GM12878 (cell line): ENCODE results near the gene GCH1. TPM values are rescaled to one million over a fixed set of nuclear protein-coding genes. Genes with fewer than 3 reads are reported as not detected.
"Not testable (repeated sequence)": the region's sequence is repeated elsewhere in the genome, so short reads cannot be mapped to it uniquely, and the experiment has no call there.

Experiments
- ATAC-seq: fragments of 200-7000 bp; cut with Tn5 transposase; 3 replicates; pipeline ENCODE4 v1.9.1; 2020; ENCODE audit warnings: mild to moderate bottlenecking, moderate library complexity
- BruUV-seq: library from RNA; stranded (reverse); fragments of 400-500 nt; replicated peaks from 2 replicates; lab custom pipeline; 2021; lab: Mats Ljungman, UMichigan
- CTCF ChIA-PET: fragments of 300-600 bp; sonication (Branson Sonifier 250); formaldehyde crosslinking; extraction: SDS; loops from one replicate; lab custom pipeline; 2021; ENCODE audit warnings: inconsistent platforms; lab: Yijun Ruan, JAX
- POLR2A ChIA-PET: fragments of 350-600 bp; formaldehyde crosslinking; extraction: SDS; loops from one replicate; lab custom pipeline; 2021; ENCODE audit warnings: inconsistent platforms; lab: Charles Lee
- RAD21 ChIA-PET: fragments of 300-600 bp; sonication (Branson Sonifier 250); formaldehyde crosslinking; loops from one replicate; lab custom pipeline; 2023; ENCODE audit warnings: antibody characterized with exemption; ENCODE audit not compliant: unreplicated experiment; lab: Charles Lee
- SMC1A ChIA-PET: fragments of 300-600 bp; sonication (Branson Sonifier 250); formaldehyde crosslinking; loops from one replicate; lab custom pipeline; 2023; ENCODE audit not compliant: unreplicated experiment, uncharacterized antibody; lab: Charles Lee
- DNase-seq: peaks from one replicate; pipeline ENCODE4 v3.0.0-alpha.2; 2011; ENCODE audit warnings: low read depth, low spot score
- FAIRE-seq: peaks from 3 replicates; lab custom pipeline; 2011; peaks lifted over from hg19 to GRCh38; lab: Jason Lieb, UNC
- H2AFZ ChIP-seq: 2 replicates; pipeline ENCODE4 v1.6.0; 2011; ENCODE audit warnings: low read depth, low read length, control low read depth; ENCODE audit not compliant: control insufficient read depth
- H3K27ac ChIP-seq: 2 replicates; pipeline ENCODE4 v1.5.1; 2011; ENCODE audit warnings: control low read depth; ENCODE audit not compliant: control insufficient read depth, insufficient read depth
- H3K27me3 ChIP-seq, 2 experiments: replicated peaks in 1 of 2; 2 replicates each; pipeline versions ENCODE4 v1.6.0 to v1.6.1; 2011; ENCODE audit warnings: low read length in 1 of 2; ENCODE audit not compliant: control insufficient read depth in 2 of 2, insufficient read depth in 2 of 2
- H3K36me3 ChIP-seq, 2 experiments: 2 replicates each; pipeline ENCODE4 v1.5.1; 2011; ENCODE audit warnings: low read length in 1 of 2; ENCODE audit not compliant: control insufficient read depth in 2 of 2, insufficient read depth in 2 of 2
- H3K4me1 ChIP-seq: 2 replicates; pipeline ENCODE4 v1.6.1; 2011; ENCODE audit warnings: mild to moderate bottlenecking, low read length, moderate library complexity, mixed read lengths; ENCODE audit not compliant: control insufficient read depth, insufficient read depth
- H3K4me2 ChIP-seq: 2 replicates; pipeline ENCODE4 v1.6.0; 2011; ENCODE audit warnings: control low read depth; ENCODE audit not compliant: control insufficient read depth, insufficient read depth
- H3K4me3 ChIP-seq: fragments of 200-600 bp; sonication (generic); 2 replicates; pipeline ENCODE4 v1.5.1; 2016
- H3K79me2 ChIP-seq: 2 replicates; pipeline ENCODE4 v1.6.0; 2011; ENCODE audit warnings: low read length; ENCODE audit not compliant: control insufficient read depth, insufficient read depth
- H3K9ac ChIP-seq: 2 replicates; pipeline ENCODE4 v1.8.0; 2011; ENCODE audit warnings: low read length, control low read depth, mixed read lengths; ENCODE audit not compliant: control insufficient read depth, insufficient read depth
- H3K9me3 ChIP-seq: replicated peaks from 3 replicates; pipeline ENCODE4 v1.5.1; 2011; ENCODE audit warnings: mild to moderate bottlenecking, low read length; ENCODE audit not compliant: control insufficient read depth, insufficient read depth
- H4K20me1 ChIP-seq: 2 replicates; pipeline ENCODE4 v1.6.0; 2011; ENCODE audit not compliant: control insufficient read depth, insufficient read depth
- CREB1 ChIP-seq: IDR thresholded peaks from 2 replicates; pipeline ENCODE4 v1.6.1; 2012; ENCODE audit warnings: low read depth, mild to moderate bottlenecking, inconsistent platforms
- HDAC2 ChIP-seq: fragments of 200-600 bp; sonication (generic); IDR thresholded peaks from 2 replicates; pipeline ENCODE4 v1.6.1; 2017
- IRF4 ChIP-seq: IDR thresholded peaks from 2 replicates; pipeline ENCODE4 v1.6.1; 2011; ENCODE audit warnings: low read depth, low read length
- KLF5 ChIP-seq: fragments of 450-650 bp; IDR thresholded peaks from 2 replicates; pipeline ENCODE4 v1.6.1; 2014; ENCODE audit warnings: mild to moderate bottlenecking; ENCODE audit not compliant: partially characterized antibody
- PAX5 ChIP-seq: IDR thresholded peaks from 2 replicates; pipeline ENCODE4 v1.6.1; 2011; ENCODE audit warnings: low read depth, low read length, borderline replicate concordance
- RUNX3 ChIP-seq: IDR thresholded peaks from 2 replicates; pipeline ENCODE4 v1.6.1; 2012; ENCODE audit warnings: low read length, inconsistent platforms
- ZNF207 ChIP-seq: fragments of 450-650 bp; IDR thresholded peaks from 2 replicates; pipeline ENCODE4 v1.6.1; 2014; ENCODE audit warnings: antibody characterized with exemption, mild to moderate bottlenecking, borderline replicate concordance
- ZNF384 ChIP-seq: IDR thresholded peaks from 2 replicates; pipeline ENCODE4 v1.6.1; 2012; ENCODE audit warnings: low read depth, mild to moderate bottlenecking, low read length, improper control_type of control experiment, borderline replicate concordance
- WGBS: methylation state at CpG from one replicate; pipeline ENCODE4 v1.1.6; 2016; ENCODE audit warnings: low lambda C conversion rate; ENCODE audit not compliant: insufficient replicate concordance, insufficient coverage; ENCODE audit errors: missing lambda C conversion rate; 5-methylcytosine and 5-hydroxymethylcytosine counted together
- in situ Hi-C: fragments of 300-500 bp; cut with MboI; formaldehyde crosslinking; loops from 9 replicates; pipeline ENCODE4 v1.14.3; 2018; ENCODE audit warnings: mixed read lengths
- intact Hi-C: fragments of 100-400 bp; cut with micrococcal nuclease; formaldehyde crosslinking; loops from one replicate; pipeline ENCODE4 v1.14.2; 2022; ENCODE audit not compliant: unreplicated experiment
- polyA plus RNA-seq, 11 experiments: library from polyadenylated mRNA; depleted of rRNA in 4 of 11; unstranded in 6 of 11; stranded (reverse) in 5 of 11; fragments of >200 nt; fragmentation: Nextera tagmentation in 4 of 11; fragmentation: Illumina TruSeq in 1 of 11; extraction: Ambion mirVana in 4 of 11; extraction: Trizol in 1 of 11; gene quantifications; 1 replicate in 1 of 11; 2 replicates in 10 of 11; pipeline versions ENCODE4 v1.2.1 to v1.2.3, GENCODE V29; 2011 to 2016; ENCODE audit warnings: inconsistent platforms in 2 of 11, missing spikeins in 2 of 11, low read depth in 1 of 11
- total RNA-seq, 4 experiments: library from RNA; depleted of rRNA in 3 of 4; stranded (reverse); fragments of >200 nt in 3 of 4; fragmentation: Illumina TruSeq in 1 of 4; extraction: Trizol in 1 of 4; gene quantifications; 2 replicates each; pipeline versions ENCODE4 v1.2.1 to v1.2.3, GENCODE V29; 2013 to 2021
- TF ChIP-seq, protein P1 (sequence below): fragments of 450-650 bp; IDR thresholded peaks from 2 replicates; pipeline ENCODE4 v1.6.1; 2017; ENCODE audit warnings: mild to moderate bottlenecking, low read depth, inconsistent platforms; ENCODE audit not compliant: poor library complexity, severe bottlenecking

GCH1 gene
- total and polyA plus RNA-seq, 10 of the 15 experiments (the other 5 are each of a cell fraction or from before 2014, with no cell fraction given): 25.1 to 37.0 (median 33.8) TPM

DNA sequence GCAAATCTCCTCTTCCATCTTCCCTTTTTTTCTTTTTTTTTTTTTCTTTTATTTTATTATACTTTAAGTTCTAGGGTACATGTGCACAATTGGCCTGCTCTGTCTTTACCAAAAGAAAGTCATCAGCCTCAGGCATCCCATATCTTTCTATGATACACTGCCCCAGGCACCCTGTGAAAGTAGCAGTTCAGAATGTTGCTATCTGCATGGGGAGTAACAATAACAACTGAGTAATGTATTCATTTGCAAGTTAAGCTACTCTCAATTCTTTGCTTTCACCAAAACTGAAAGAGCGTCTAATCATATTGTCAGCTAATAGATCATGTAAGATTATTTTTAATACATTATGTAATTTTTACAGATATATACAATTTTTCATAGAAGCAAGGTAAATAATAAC, 13.5 kb upstream of the GCH1 start:
- ChIA-PET POLR2A (no interaction called here), SMC1A (no interaction called here), RAD21 (no interaction called here), CTCF (interaction anchor here (0.6 to 0.7 kb wide), 2 partner anchors 41 to 58 kb away, joined by 3 to 6 read pairs; no protein-coding TSS in a partner anchor)
- no peaks in the 10 kb centered on the region for H3K4me1 ChIP-seq
- no peak for TF ChIP-seq HDAC2
- TF ChIP-seq PAX5: no peak
- H4K20me1 ChIP-seq: no peaks in the 10 kb centered on the region
- no peak overlapping the region for H3K9ac ChIP-seq
- no peak overlapping the region for H3K27ac ChIP-seq
- no peak overlapping the region for H2AFZ ChIP-seq
- no peaks in the 10 kb centered on the region for H3K9me3 ChIP-seq
- no peak overlapping the region for H3K4me3 ChIP-seq
- H3K36me3 ChIP-seq: no peaks in the 10 kb centered on the region
- no peak overlapping the region for H3K4me2 ChIP-seq
- ATAC-seq (no peak), DNase-seq (no peak), FAIRE-seq (no peak)
- in situ Hi-C loops (no loop called here), intact Hi-C loops (no loop called here)
- WGBS: 93% methylated on average over 1 of the region's 1 CpG
- no TSS peak for BruUV-seq
- no peaks in the 10 kb centered on the region for H3K27me3 ChIP-seq
- no peaks in the 10 kb centered on the region for H3K79me2 ChIP-seq

DNA sequence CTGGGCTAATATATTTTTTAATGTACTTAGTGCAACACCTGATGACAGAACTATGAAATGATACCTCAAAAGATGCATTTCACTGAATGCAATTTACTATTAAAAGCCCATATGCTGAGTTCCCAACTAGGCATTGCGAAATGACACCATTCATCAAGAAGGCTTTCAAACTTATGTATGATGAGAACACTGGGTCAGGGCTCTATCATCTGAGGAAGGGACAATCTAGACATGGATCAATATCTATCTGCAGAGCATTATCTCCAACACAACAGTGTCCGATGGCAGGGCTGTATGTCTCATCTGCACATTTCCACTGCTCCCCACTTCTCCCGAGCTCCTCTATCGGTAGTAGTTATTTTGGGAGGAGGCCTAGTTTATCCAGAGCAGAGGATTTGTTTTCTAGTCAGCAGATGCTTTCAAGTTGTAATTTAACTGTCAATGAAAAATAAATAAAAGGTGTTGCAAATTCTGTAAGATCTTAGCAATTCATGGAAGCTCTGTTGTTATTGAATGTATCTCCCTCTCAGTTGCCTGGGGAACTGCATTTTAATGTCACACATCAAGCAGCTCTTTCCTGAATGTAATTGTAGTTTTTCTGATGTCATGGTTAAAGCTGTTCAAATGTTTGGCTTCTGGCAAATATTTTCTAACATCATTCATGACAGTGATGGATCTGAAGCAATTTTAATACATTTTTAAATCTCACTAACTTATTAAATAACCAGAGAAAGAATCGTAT, 7.4 kb upstream of the GCH1 start:
- Histone ChIP-seq H3K27me3 (no peaks in the 10 kb centered on the region), H3K79me2 (no peaks in the 10 kb centered on the region)
- no TSS peak for BruUV-seq
- WGBS: 88% methylated on average over 5 of the region's 5 CpGs
- ATAC-seq: no peak
- TF ChIP-seq ZNF384 (no peak), KLF5 (no peak), IRF4 (no peak), RUNX3 (no peak), ZNF207 (no peak), CREB1 (no peak)
- TF ChIP-seq, protein P1, sequence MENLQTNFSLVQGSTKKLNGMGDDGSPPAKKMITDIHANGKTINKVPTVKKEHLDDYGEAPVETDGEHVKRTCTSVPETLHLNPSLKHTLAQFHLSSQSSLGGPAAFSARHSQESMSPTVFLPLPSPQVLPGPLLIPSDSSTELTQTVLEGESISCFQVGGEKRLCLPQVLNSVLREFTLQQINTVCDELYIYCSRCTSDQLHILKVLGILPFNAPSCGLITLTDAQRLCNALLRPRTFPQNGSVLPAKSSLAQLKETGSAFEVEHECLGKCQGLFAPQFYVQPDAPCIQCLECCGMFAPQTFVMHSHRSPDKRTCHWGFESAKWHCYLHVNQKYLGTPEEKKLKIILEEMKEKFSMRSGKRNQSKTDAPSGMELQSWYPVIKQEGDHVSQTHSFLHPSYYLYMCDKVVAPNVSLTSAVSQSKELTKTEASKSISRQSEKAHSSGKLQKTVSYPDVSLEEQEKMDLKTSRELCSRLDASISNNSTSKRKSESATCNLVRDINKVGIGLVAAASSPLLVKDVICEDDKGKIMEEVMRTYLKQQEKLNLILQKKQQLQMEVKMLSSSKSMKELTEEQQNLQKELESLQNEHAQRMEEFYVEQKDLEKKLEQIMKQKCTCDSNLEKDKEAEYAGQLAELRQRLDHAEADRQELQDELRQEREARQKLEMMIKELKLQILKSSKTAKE: no peak
- TF ChIP-seq, all 136 proteins: peak for 0
- in situ Hi-C loops (no loop called here), intact Hi-C loops (no loop called here)
- Histone ChIP-seq H3K27ac (no peak overlapping the region), H4K20me1 (no peaks in the 10 kb centered on the region), H3K36me3 (no peaks in the 10 kb centered on the region), H3K9me3 (no peaks in the 10 kb centered on the region), H3K4me1 (no peaks in the 10 kb centered on the region), H2AFZ (no peak overlapping the region), H3K4me3 (no peak overlapping the region), H3K9ac (no peak overlapping the region), H3K4me2 (no peak overlapping the region)
- ChIA-PET CTCF (interaction anchor here (0.7 to 1.1 kb wide), 2 partner anchors 8 to 127 kb away, joined by 3 read pairs; partner anchors contain the start of gene GCH1), POLR2A (no interaction called here), RAD21 (no interaction called here), SMC1A (no interaction called here)
- FAIRE-seq: no peak
- DNase-seq: no peak

DNA sequence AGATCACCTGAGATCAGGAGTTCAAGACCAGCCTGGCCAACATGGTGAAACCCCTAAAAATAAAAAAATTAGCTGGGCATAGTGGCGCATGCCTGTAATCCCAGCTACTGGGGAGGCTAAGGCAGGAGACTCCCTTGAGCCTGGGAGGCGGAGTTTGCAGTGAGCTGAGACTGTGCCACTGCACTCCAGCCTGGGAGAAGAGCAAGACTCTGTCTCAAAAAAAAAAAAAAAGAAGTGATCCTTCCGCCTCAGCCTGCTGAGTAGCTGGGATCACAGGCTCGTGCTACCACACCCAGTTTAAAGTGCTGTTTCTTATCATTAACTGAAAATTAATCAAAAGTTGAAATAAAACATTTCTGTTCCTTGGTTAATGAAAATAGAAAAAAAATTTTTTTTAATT, 6.3 kb upstream of the GCH1 start:
- POLR2A ChIA-PET, H3K27me3 ChIP-seq, DNase-seq, FAIRE-seq, H3K36me3 ChIP-seq, SMC1A ChIA-PET, H3K4me3 ChIP-seq, H2AFZ ChIP-seq, intact Hi-C loops, H3K4me1 ChIP-seq, in situ Hi-C loops, H3K9ac ChIP-seq, H3K4me2 ChIP-seq, H3K79me2 ChIP-seq, RAD21 ChIA-PET, H3K9me3 ChIP-seq, H4K20me1 ChIP-seq, BruUV-seq, ATAC-seq, H3K27ac ChIP-seq: not testable (repeated sequence)
- WGBS: 63% methylated on average over 2 of the region's 4 CpGs
- CTCF ChIA-PET: interaction anchor here (1.1 kb wide), 1 partner anchor 126 kb away, joined by 3 read pairs; no protein-coding TSS in a partner anchor
